ENCODE results near the gene EREG. TPM values are rescaled to one million over a fixed set of nuclear protein-coding genes. Genes with fewer than 3 reads are reported as not detected.

EREG gene
- total and polyA plus RNA-seq, 7 donors, result 0.71 to 5.8 (median 2.0) TPM

DNA sequence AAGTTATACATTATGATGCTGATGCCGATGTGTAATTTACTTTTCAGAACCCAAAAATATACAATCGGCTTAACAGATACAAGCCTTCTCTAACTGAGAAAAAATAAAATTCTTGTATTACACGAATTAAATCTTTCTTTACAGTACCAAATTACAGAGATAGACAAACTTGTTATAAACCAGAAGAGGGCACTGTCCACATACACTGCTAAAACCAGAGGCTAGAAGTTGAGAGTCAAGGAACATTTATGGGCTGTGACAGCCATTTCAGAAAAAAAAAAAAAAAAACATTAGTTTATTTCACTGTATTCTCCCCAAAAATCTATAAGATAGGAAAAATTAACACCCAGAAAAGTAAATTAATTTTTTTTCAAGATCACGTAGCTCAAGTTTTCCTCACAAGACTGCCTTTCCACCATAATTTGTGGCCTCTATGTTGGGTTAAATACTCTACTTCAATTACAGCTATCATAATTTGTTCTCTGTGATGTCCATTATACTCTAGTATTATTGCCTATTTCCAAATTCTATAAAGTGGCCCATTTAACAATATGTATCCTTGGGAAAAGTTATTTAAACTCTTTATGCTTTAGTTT lies 12.0 kb downstream of the EREG start:
- no peaks in the 10 kb centered on the region for H3K36me3 ChIP-seq
- WGBS, 2 donors, result 24 to 60% methylated on average over 4 of the region's 4 CpGs
- no peaks in the 10 kb centered on the region for H3K27me3 ChIP-seq
- TF ChIP-seq, protein P1, sequence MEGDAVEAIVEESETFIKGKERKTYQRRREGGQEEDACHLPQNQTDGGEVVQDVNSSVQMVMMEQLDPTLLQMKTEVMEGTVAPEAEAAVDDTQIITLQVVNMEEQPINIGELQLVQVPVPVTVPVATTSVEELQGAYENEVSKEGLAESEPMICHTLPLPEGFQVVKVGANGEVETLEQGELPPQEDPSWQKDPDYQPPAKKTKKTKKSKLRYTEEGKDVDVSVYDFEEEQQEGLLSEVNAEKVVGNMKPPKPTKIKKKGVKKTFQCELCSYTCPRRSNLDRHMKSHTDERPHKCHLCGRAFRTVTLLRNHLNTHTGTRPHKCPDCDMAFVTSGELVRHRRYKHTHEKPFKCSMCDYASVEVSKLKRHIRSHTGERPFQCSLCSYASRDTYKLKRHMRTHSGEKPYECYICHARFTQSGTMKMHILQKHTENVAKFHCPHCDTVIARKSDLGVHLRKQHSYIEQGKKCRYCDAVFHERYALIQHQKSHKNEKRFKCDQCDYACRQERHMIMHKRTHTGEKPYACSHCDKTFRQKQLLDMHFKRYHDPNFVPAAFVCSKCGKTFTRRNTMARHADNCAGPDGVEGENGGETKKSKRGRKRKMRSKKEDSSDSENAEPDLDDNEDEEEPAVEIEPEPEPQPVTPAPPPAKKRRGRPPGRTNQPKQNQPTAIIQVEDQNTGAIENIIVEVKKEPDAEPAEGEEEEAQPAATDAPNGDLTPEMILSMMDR (IDR thresholded peaks at IDR 0.05), result peak in 3 of 4 experiments; percentile 44 to 55 (median 53)
- TF ChIP-seq EP300 (IDR thresholded peaks at IDR 0.05), result no peak
- intact Hi-C loops (cut with DNase I), result loop anchor here (1.0 to 5.0 kb wide), 3 partner anchors 70 to 418 kb away; partner anchors contain the start of genes AREG and BTC
- no peak overlapping the region for H3K27ac ChIP-seq
- DNase-seq, result no peak
- H3K9me3 ChIP-seq, result no peaks in the 10 kb centered on the region
- H3K4me1 ChIP-seq, result peaks cover 0 to 4% (median 0%) of the 10 kb centered on the region in 4 donors
- H3K4me3 ChIP-seq, result no peak overlapping the region

GRCh38 chr4:74377714-74378113 lies 12.8 kb downstream of the EREG start:
- Histone ChIP-seq H3K36me3 (peaks cover 0 to under 1% (median 0%) of the 10 kb centered on the region in 4 donors), H3K9me3 (no peaks in the 10 kb centered on the region), H3K4me3 (no peak overlapping the region), H3K4me1 (peaks cover 0 to 4% (median 0%) of the 10 kb centered on the region in 4 donors), H3K27me3 (no peaks in the 10 kb centered on the region), H3K27ac (no peak overlapping the region)
- 67 to 71% methylated on average over 5 of the region's 5 CpGs for WGBS, 2 donors
- no peak for DNase-seq
- TF ChIP-seq EP300 (IDR thresholded peaks at IDR 0.05), result no peak
- no peak for TF ChIP-seq POLR2A (IDR thresholded peaks at IDR 0.05)
- no peak for TF ChIP-seq POLR2AphosphoS5 (IDR thresholded peaks at IDR 0.05)
- TF ChIP-seq, protein P1 (IDR thresholded peaks at IDR 0.05), result no peak
- intact Hi-C loops (cut with DNase I), result loop anchor here (2.0 to 5.0 kb wide), 2 partner anchors 70 to 417 kb away; partner anchors contain the start of genes AREG and BTC

DNA sequence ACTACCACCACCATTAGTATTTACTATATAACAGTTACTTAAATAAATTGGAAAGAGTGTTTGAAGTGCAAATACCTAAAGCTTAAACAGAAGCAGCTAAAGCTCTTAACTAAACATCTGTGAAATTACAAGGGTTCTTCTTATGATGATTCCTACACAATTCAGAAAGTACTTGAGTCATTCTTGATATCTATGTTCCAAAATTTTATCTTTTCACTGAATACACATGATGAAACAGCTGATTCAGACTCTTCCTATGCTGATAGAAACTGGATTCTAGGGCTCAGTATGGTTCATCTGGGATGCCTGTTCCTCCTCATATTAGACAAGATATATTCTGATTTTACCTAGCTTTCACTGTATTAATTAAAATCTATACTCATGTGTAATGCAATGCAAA lies 13.6 kb downstream of the EREG start:
- Histone ChIP-seq H3K27ac (no peak overlapping the region), H3K27me3 (no peaks in the 10 kb centered on the region), H3K4me1 (peaks cover 0 to 4% (median 0%) of the 10 kb centered on the region in 4 donors), H3K4me3 (no peak overlapping the region), H3K36me3 (peaks cover 0 to 4% (median 0%) of the 10 kb centered on the region in 4 donors), H3K9me3 (no peaks in the 10 kb centered on the region)
- intact Hi-C loops (cut with DNase I), result loop anchor here (5.0 kb wide), 1 partner anchor 69 kb away; the partner anchor contains the start of gene AREG
- TF ChIP-seq POLR2A (IDR thresholded peaks at IDR 0.05) (no peak), POLR2AphosphoS5 (IDR thresholded peaks at IDR 0.05) (no peak), EP300 (IDR thresholded peaks at IDR 0.05) (no peak)
- TF ChIP-seq, protein P1 (IDR thresholded peaks at IDR 0.05), result no peak
- DNase-seq, result no peak

DNA sequence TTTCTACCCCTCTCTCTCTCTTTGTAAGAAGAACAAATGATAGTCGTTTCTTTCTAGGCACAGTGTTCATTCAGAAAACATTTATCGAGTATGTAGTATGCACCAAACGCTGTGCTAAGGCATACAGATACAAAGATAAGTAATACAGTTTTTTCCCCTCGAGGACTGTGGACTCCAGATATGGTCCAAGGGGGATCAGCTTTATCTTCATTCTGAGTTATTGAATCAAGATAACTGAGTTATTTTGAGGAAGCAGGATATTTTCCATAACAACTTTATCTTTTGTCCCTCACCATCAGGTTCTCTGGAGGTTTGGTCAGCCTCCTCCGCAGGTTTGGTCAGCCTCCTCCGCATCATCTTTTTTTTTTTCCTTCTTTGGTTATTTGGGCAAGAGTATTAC lies 15.0 kb downstream of the EREG start:
- no peaks in the 10 kb centered on the region for H3K9me3 ChIP-seq
- H3K27me3 ChIP-seq, result no peaks in the 10 kb centered on the region
- intact Hi-C loops (cut with DNase I), result loop anchor here (5.0 kb wide), 1 partner anchor 67 kb away; the partner anchor contains the start of gene AREG
- DNase-seq, result no peak
- WGBS, 2 donors, result 88 to 93% methylated on average over 6 of the region's 6 CpGs
- no peak overlapping the region for H3K27ac ChIP-seq
- no peak overlapping the region for H3K4me3 ChIP-seq
- peaks cover 0 to 4% (median 0%) of the 10 kb centered on the region in 4 donors for H3K36me3 ChIP-seq
- TF ChIP-seq POLR2AphosphoS5 (IDR thresholded peaks at IDR 0.05) (no peak), POLR2A (IDR thresholded peaks at IDR 0.05) (no peak), EP300 (IDR thresholded peaks at IDR 0.05) (no peak)
- TF ChIP-seq, protein P1 (IDR thresholded peaks at IDR 0.05), result no peak
- peaks cover 0 to 4% (median 0%) of the 10 kb centered on the region in 4 donors for H3K4me1 ChIP-seq
